Gastroesophageal sphincter (tissue), 4 donors: ENCODE results near the gene ARNT2. TPM values are rescaled to one million over a fixed set of nuclear protein-coding genes. Genes with fewer than 3 reads are reported as not detected.

Experiments used
- ATAC-seq: fragments of 150-250 bp; one replicate; pipeline ENCODE4 v1.9.1; 2016; ENCODE audit warnings: mild to moderate bottlenecking, moderate library complexity
- H3K27ac ChIP-seq, 4 donors: fragments of 200-600 bp; sonication (generic) in 3 of 4; 1 replicate in 3 of 4; 2 replicates in 1 of 4; pipeline ENCODE4 v1.5.1; 2016 to 2019
- H3K27me3 ChIP-seq: fragments of 200-600 bp; sonication (generic); one replicate; pipeline ENCODE4 v1.5.1; 2019
- H3K36me3 ChIP-seq, 2 donors: fragments of 200-600 bp; sonication (generic); one replicate each; pipeline ENCODE4 v1.5.1; 2019; ENCODE audit warnings: control low read depth in 1 of 2
- H3K4me1 ChIP-seq, 3 donors: fragments of 200-600 bp; sonication (generic); 1 replicate in 2 of 3; 2 replicates in 1 of 3; pipeline ENCODE4 v1.5.1; 2016 to 2019; ENCODE audit warnings: control low read depth in 2 of 3
- H3K4me3 ChIP-seq, 2 donors: fragments of 200-600 bp; sonication (generic); one replicate each; pipeline ENCODE4 v1.5.1; 2019; ENCODE audit warnings: mild to moderate bottlenecking in 1 of 2, moderate library complexity in 1 of 2
- H3K9me3 ChIP-seq, 3 donors: fragments of 200-600 bp; sonication (generic); one replicate each; pipeline ENCODE4 v1.5.1; 2017 to 2019; ENCODE audit warnings: control low read depth in 2 of 3
- EP300 ChIP-seq: sonication (generic); formaldehyde crosslinking; IDR thresholded peaks from one replicate; pipeline ENCODE4 v1.6.1; 2017; ENCODE audit warnings: antibody characterized with exemption, mild to moderate bottlenecking
- POLR2A ChIP-seq, 2 donors: fragments of 450-650 bp; IDR thresholded peaks; one replicate each; pipeline ENCODE4 v1.6.1; 2017; ENCODE audit warnings: antibody characterized with exemption in 2 of 2, mild to moderate bottlenecking in 2 of 2, moderate library complexity in 1 of 2
- POLR2AphosphoS5 ChIP-seq: sonication (generic); formaldehyde crosslinking; IDR thresholded peaks from one replicate; pipeline ENCODE4 v1.6.1; 2017; ENCODE audit warnings: antibody characterized with exemption
- WGBS, 2 donors: methylation state at CpG; one replicate each; pipeline ENCODE4 v1.1.5; 2018; ENCODE audit warnings: low coverage in 1 of 2; 5-methylcytosine and 5-hydroxymethylcytosine counted together
- total RNA-seq, 4 donors: library from RNA; depleted of rRNA; stranded (reverse); fragments of >200 nt; gene quantifications; one replicate each; pipeline ENCODE4 v1.1.0, GENCODE V29; 2016
- TF ChIP-seq, protein P1 (sequence below), 4 experiments: fragments of 200-600 bp in 2 of 4; fragments of 450-650 bp in 2 of 4; sonication (generic) in 1 of 4; IDR thresholded peaks; one replicate each; pipeline ENCODE4 v1.5.1; 2017 to 2019; ENCODE audit warnings: antibody characterized with exemption in 4 of 4, mild to moderate bottlenecking in 2 of 4, moderate library complexity in 2 of 4

Gene ARNT2
- total RNA-seq, 4 donors from 2014 or later, result 6.7 to 11.6 (median 9.4) TPM

GRCh38 chr15:80485370-80486164 lies 81.4 kb downstream of the ARNT2 start:
- peak overlapping the region in 3 of 4 donors; percentile 59 to 74 (median 66) for H3K27ac ChIP-seq
- ATAC-seq, result no peak
- H3K27me3 ChIP-seq, result no peaks in the 10 kb centered on the region
- no peak overlapping the region for H3K4me3 ChIP-seq
- WGBS, 2 donors, result 77 to 92% methylated on average over 3 to 5 of the region's 5 CpGs
- H3K36me3 ChIP-seq, result no peaks in the 10 kb centered on the region
- no peaks in the 10 kb centered on the region for H3K9me3 ChIP-seq
- TF ChIP-seq, protein P1, sequence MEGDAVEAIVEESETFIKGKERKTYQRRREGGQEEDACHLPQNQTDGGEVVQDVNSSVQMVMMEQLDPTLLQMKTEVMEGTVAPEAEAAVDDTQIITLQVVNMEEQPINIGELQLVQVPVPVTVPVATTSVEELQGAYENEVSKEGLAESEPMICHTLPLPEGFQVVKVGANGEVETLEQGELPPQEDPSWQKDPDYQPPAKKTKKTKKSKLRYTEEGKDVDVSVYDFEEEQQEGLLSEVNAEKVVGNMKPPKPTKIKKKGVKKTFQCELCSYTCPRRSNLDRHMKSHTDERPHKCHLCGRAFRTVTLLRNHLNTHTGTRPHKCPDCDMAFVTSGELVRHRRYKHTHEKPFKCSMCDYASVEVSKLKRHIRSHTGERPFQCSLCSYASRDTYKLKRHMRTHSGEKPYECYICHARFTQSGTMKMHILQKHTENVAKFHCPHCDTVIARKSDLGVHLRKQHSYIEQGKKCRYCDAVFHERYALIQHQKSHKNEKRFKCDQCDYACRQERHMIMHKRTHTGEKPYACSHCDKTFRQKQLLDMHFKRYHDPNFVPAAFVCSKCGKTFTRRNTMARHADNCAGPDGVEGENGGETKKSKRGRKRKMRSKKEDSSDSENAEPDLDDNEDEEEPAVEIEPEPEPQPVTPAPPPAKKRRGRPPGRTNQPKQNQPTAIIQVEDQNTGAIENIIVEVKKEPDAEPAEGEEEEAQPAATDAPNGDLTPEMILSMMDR (IDR thresholded peaks at IDR 0.05), result no peak
- TF ChIP-seq POLR2A (IDR thresholded peaks at IDR 0.05) (no peak), EP300 (no peak)
- peaks cover 3 to 78% (median 42%) of the 10 kb centered on the region in 3 donors for H3K4me1 ChIP-seq

DNA sequence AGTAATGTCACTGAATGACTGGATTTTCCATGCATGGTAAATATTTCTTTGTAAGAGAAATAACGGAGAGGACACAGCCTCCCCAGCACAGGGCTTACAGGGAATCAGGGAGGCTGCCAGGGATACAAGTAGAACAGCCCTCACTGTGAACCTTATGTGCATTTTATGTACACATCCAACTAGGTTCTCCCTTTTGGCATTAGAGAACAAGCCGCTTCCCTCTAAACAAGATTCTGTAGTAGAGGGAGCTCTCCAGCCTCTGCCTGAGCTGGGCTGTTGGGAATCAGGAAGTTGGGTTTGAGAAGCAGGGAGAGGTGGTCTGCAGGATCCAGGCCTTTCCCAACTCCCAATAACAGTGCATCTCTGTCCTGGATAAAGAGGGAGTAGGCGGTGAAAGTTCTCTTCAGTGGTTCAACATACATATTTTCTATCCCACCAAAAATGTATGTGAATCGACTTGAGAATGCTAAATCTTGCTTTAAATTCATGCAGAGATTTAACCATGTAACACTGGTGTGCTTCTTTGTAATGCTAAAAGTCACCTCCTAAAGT lies 83.7 kb downstream of the ARNT2 start:
- ATAC-seq, result no peak
- Histone ChIP-seq H3K36me3 (no peaks in the 10 kb centered on the region), H3K4me1 (peaks cover 3 to 54% (median 28%) of the 10 kb centered on the region in 3 donors), H3K27ac (no peak overlapping the region), H3K4me3 (no peak overlapping the region), H3K27me3 (no peaks in the 10 kb centered on the region), H3K9me3 (no peaks in the 10 kb centered on the region)
- TF ChIP-seq EP300 (no peak), POLR2A (IDR thresholded peaks at IDR 0.05) (no peak), POLR2AphosphoS5 (no peak)
- TF ChIP-seq, protein P1 (IDR thresholded peaks at IDR 0.05), result no peak
- WGBS, 2 donors, result 79 to 80% methylated on average over 1 to 4 of the region's 4 CpGs

DNA sequence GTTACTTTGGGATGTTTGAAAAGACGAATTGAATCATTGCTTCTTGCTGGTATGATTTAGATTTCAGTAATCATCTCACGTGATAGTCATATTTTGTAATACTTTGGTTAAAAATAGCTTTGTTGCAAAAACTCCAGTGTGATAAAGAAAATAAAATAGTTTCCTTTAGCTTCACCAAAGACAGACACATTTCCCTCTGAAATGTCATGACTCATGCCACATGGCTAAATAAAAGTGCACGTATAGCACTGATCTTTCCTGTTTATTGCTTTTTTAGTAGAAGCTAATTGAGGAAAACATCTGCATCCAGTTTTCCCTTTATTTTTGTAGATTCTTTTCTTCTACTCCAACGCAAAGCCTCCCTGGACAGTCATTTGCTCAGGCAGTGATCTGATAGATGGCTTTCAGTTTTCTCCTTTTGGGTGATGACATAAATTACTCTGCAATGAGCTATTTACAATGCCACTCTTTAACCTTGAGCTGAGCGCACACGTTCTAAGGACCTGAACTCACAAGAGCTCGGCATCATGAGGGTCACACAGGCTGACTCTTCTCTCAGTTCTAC lies 84.9 kb downstream of the ARNT2 start:
- 42 to 47% methylated on average over 6 to 7 of the region's 7 CpGs for WGBS, 2 donors
- peak overlapping the region in 3 of 4 donors; percentile 13 to 19 (median 16) for H3K27ac ChIP-seq
- TF ChIP-seq EP300 (no peak), POLR2AphosphoS5 (no peak)
- TF ChIP-seq, protein P1 (IDR thresholded peaks at IDR 0.05), result no peak
- no peak overlapping the region for H3K4me3 ChIP-seq
- no peaks in the 10 kb centered on the region for H3K36me3 ChIP-seq
- no peaks in the 10 kb centered on the region for H3K9me3 ChIP-seq
- peaks cover 3 to 44% (median 18%) of the 10 kb centered on the region in 3 donors for H3K4me1 ChIP-seq
- peak; percentile 39 for ATAC-seq
- no peaks in the 10 kb centered on the region for H3K27me3 ChIP-seq

DNA sequence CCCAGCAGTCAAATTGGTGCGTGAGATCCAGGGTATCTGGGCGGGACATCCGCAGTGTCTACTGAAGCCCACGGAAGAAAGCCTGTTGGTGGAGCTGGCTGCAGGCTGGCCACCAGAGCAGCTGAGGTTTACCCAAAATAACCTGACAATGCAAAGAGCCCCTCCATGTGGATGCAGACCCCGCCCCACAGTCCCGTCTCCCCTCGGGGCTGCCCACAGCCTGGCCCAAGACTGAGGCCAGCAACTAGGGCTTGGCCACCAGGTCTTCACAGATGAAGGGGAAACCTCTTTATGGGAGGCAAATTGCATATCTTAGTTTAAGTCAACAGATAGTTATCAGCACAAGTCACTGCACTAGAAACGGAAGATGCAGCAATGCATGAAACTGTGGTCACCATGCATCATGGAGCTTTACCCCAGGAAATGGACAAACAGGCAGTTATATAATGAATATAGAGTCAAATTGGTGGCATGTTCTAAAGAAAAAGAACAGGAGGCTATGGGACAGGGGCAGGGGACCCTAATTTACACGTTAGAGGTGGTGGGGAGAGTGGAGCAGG lies 86.3 kb downstream of the ARNT2 start:
- Histone ChIP-seq H3K4me1 (peaks cover 0 to 44% (median 8%) of the 10 kb centered on the region in 3 donors), H3K9me3 (no peaks in the 10 kb centered on the region), H3K27ac (no peak overlapping the region), H3K27me3 (no peaks in the 10 kb centered on the region), H3K4me3 (no peak overlapping the region), H3K36me3 (no peaks in the 10 kb centered on the region)
- WGBS, 2 donors, result 92 to 100% methylated on average over 4 to 6 of the region's 9 CpGs
- no peak for ATAC-seq
- TF ChIP-seq POLR2A (IDR thresholded peaks at IDR 0.05) (no peak), POLR2AphosphoS5 (no peak), EP300 (no peak)
- TF ChIP-seq, protein P1 (IDR thresholded peaks at IDR 0.05), result no peak
